NCI-H526 treated with DMSO at 0.1 percent for 48 hours (cell line): ENCODE measurements around the gene BAIAP2.
A peak's percentile ranks its signal among the peaks of the same experiment; 100 is the strongest.

Experiments
- DNase-seq: peaks from one replicate; lab custom pipeline; 2025; lab: John Stamatoyannopoulos, UW

The BAIAP2 gene

GRCh38 chr17:81091154-81091553, 56.2 kb downstream of the BAIAP2 start:
- DNase-seq = no peak

DNA sequence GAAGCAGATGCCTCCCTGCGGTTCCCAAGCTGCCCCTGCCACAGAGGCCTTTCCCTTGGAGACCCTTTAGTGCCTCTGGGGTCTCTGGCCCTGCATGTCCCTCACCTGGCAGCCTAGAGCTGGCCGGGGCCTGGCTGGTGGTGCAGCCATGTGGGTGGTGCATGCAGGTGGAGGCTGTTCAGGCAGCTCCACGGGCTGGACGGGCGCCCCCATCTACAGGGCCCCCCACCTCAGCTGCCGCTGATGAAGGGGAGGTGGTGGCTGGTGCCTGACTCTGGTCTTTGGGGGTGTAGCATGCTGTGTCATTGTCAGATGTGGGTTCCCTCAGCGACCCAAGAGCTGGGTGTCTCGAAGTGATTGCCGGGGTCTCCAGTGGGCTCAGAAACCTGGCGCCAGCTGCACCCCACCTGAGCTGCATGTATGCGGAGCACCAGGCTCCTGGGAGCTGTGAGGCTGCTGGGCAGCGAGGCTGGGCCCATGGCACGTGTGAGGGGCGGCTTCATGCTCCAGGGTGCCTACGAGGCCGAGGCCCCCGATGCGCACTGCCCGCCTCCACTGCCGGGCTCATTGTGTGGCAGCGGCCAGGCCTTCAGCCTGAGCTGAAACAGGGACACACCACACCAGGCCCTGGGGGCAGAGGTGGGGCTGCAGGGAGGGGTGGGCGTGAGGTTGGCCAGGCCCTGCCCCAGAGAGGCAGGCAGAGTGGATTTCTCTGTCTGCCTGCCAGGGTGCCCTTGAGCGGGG, 57.0 kb downstream of the BAIAP2 start:
- no peak for DNase-seq

GRCh38 chr17:81092518-81093095, 57.7 kb downstream of the BAIAP2 start:
- DNase-seq = no peak

GRCh38 chr17:81093619-81094508, 58.9 kb downstream of the BAIAP2 start:
- no peak for DNase-seq

DNA sequence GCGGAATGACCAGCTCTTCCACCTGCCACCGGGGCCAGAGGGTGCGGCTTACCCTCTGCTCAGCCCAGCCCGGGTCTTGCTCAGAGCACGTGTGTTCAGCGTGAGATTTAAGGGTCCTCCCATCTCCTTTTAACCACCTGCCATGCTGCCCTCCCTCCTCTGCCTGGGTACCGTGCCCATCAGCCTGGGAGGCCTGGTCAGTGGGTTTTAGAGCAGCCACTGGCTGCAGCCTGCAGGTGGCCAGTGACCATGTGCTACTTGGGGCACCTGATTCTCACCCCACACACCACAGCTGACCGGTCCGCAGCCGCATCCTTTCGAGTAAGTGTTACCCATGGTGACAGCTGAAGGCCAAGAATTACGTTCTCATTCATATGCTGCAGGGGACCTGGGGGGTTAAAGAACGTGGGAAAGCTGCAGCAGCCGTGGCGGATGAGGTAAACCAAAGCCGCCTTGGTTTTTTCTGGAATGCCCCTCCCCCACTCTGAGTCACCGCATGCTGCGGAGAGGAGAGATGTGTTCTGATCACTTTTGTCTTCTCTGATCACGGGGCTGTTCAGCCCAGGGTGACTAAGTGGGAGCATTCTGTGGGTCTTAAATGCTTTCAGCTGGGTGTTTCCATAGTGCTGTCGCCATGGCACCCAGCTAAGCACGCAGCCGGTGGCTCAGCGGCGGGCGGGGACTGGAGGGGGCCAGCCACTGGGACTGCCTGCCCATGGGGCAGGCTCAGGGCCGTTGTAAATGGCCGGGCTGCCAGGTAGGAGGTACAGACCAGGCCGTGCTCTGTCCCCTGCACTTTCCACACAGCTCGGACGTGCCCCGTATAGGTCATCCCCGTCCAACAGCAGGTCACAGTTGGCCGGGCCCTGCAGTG, 59.8 kb downstream of the BAIAP2 start:
- DNase-seq = peak; percentile 21

GRCh38 chr17:81095383-81095762, 60.4 kb downstream of the BAIAP2 start:
- DNase-seq = no peak

DNA sequence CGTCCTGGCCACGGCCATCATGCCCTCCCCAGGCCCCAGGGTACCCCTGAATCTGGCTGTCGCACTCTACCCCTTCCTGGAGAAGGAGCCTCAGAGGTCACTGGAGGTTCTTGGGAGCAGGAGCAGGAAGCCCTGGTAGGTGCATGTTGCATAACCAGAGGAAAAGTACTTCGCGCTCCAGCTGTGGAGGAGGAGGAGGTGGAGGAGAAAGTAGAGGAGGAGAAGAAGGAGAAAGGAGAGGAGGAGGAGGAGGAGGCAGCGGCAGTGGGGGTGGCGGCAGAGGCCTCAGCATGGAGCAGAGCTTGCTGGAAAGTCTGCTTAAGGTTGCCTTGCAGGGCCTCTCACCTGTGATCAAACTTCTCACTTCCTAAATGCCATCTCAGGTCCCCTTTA, 61.8 kb downstream of the BAIAP2 start:
- no peak for DNase-seq

GRCh38 chr17:81097134-81097942, 62.4 kb downstream of the BAIAP2 start:
- DNase-seq = no peak

DNA sequence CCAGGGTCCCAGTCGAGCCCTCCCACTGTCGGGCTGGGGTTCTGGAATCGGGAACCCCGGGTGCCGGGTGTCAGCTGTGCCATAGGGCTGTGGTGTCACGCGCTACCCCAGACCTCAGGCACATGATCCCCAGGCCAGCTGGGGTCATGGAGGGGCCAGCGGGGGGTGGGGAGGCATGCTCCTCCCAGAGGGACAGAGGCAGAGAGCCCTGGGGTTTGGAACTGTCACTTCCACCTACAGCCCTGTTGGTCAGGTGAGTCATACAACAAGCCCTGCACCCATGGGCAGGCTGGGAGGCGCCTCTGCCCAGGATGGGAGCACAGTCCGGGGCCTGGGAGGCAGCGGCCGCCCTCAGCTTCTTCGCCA, 63.0 kb downstream of the BAIAP2 start:
- DNase-seq = no peak

- no peak for DNase-seq
Observed at GRCh38 chr17:81099888-81100287, 64.9 kb downstream of the BAIAP2 start.

DNA sequence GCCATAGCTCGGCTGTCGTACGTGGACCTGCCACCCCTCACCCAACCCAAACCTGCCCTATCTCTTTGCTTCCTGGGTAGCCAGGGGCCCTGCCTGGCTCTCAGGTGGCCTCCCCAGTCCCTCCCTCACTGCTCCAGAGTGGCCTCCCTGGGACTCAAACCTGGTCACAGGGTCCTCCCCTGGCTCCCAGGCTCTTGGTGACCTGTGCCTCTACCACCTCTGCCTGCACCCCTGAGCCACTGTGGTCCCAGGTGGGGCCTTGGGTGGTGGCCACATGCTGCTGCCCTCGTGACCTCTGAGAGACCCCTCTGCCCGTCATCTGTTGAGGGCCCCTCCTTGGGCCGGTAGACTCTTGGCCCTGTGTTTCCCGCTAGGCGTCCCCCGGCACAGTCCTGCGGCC, 65.7 kb downstream of the BAIAP2 start:
- DNase-seq = no peak

DNA sequence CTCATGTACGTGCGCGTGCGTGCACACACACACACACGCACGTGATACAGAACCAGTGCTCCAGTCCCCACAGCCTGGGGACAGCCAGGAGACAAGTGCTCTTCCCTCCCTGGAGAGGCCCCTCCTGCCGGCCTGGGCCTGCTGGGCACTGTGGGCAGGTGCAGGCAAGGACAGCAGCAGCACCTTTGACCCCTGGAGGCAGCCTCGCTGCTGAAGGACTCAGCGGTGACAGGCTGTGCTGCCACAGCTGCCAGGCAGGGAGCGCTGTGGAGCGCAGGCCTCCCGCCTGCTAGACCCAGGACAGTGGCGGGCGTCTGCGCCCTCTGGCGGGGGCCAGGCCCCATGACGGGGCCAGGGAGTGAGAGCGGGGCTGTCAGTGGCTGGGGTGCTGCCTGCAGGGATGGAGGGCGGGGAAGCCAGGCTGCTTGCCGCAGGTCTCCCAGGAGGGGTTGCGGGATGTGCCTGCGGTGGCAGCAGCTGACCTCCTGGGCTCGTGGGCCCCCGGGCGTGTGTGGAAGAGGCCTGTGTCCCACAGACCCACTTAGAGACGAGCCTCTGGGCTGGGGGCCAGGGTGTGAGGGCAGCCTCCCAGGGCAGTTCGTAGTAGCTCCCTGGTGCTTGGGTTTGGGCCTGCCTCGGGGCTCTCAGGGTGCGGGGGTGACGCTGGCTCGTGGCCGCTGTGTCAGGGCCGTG, 66.8 kb downstream of the BAIAP2 start:
- DNase-seq = peak; percentile 56

- DNase-seq = no peak
Observed at GRCh38 chr17:81102352-81102751, 67.4 kb downstream of the BAIAP2 start.

DNA sequence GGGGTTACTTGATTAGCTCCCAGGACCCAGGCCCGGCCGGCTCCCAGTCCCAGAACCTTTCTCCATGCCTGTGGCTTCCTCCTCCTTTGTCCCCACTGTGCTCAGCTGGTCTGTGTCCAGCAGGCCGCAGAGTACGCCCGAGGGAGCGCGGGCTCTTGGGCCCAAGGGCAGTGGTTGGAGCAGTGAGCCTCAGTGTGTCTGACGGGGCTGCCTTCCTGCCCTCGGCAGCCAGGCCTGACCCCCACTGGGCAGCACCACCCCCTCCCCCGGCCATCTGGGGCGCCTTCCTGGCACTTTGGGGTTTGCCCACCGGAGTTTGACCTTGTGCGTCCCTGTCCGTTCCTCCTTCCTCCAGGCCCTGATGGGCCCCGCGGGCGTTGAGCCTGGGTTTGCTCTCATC, 67.9 kb downstream of the BAIAP2 start:
- no peak for DNase-seq

DNA sequence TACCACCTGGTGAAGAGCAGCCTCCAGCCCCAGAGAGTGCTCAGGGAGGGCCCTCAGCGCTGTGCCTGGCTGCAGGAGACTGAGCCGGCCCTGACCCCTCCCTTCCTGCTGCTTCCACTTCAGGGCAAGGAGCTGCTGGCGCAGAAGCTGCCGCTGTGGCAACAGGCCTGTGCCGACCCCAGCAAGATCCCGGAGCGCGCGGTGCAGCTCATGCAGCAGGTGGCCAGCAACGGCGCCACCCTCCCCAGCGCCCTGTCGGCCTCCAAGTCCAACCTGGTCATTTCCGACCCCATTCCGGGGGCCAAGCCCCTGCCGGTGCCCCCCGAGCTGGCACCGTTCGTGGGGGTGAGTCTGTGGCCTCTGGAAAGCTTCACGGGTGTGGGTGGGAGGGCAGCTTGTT, 68.4 kb downstream of the BAIAP2 start:
- DNase-seq = no peak

DNA sequence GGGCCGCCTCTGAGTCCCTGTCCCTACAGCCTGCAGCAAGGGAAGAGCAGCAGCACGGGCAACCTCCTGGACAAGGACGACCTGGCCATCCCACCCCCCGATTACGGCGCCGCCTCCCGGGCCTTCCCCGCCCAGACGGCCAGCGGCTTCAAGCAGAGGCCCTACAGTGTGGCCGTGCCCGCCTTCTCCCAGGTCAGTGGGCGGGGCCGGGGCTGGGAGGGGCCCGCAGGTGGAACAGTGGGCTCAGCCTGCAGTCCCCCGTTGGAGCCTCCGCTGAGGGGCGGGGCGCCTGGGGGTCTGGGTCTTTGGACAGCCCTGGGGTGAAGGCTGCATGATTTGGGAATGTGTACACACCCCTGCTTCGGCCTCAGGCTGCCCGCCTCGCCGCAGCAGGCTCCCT, 71.8 kb downstream of the BAIAP2 start:
- DNase-seq = no peak

DNA sequence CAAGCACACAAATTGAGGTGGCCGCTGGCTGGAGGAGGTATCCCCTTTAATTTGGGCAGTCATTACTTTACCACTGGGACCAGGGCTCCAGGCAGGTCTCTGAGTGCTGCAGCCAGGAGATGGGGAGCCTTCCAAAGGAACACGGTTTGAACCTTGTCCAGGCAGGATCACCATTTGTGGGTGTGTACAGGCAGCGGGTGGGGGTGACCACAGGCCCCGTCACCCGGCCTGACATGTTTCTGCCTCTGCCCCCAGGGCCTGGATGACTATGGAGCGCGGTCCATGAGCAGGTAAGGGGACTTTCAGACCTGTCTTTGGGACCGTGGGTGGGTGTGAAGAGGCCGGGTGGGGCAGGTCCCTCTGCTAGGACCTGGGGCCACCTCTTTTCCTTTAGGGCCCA, 73.3 kb downstream of the BAIAP2 start:
- no peak for DNase-seq

GRCh38 chr17:81109957-81110356, 75.0 kb downstream of the BAIAP2 start:
- DNase-seq = no peak

DNA sequence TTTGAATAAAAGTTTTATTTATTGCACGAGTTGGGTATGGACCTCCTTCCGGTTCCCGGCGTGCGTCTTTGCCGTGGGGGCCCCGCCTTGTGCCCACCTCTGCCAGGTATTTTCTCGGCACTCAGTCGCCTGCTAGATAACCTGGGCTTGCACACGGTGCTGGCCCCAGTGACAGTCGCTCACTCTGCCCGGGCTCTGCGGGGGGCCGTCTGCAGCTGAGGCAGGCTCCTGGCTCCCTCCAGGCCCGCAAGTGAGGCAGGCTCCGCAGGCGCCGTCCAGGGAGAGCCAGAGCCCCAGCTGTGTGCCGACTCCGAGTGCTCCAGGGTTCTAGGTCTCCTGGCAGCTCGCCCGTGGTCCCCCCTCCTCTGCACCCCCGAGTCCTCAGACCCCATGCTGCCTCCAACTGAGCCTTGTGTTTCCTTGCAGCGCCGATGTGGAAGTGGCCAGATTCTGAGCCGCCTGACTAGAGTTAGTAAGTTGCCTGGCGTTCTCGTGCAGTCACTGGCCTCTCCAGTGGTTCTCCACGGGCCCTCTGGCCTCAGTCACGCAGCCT, 75.6 kb downstream of the BAIAP2 start:
- DNase-seq = no peak

DNA sequence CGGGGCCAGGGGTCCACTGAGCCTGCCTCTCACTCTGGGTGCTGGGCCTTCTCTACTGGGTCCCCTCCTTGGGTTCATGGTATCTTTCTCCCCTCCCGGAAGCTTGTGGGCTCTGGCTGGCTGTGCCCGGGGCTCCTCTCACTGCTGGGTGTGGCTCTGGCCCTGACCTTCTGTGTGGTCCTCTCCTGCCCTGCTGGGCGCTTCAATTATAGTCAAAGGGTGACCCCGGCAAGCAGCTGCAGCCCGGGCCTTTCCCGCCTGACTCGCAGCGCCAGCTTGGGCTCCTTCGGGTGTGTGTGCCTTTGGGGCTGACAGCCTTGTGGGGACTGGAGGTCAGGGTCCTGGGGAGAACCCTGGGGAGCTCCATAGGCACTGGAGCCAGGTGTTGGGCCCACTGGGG, 76.1 kb downstream of the BAIAP2 start:
- DNase-seq = no peak
